HEK293 (cell line): ENCODE results near the gene MAPKAP1.

Experiments used
- PATZ1 ChIP-seq: fragments of 450-650 bp; formaldehyde crosslinking; IDR thresholded peaks from 2 replicates; pipeline ENCODE4 v1.5.1; 2016; ENCODE audit warnings: missing biosample characterization, missing genetic modification characterization
- REPIN1 ChIP-seq: fragments of 450-650 bp; formaldehyde crosslinking; IDR thresholded peaks from 2 replicates; pipeline ENCODE4 v1.5.1; 2017; ENCODE audit warnings: missing biosample characterization, missing genetic modification characterization, low read depth
- ZBTB48 ChIP-seq: fragments of 450-650 bp; formaldehyde crosslinking; IDR thresholded peaks from 2 replicates; pipeline ENCODE4 v1.5.1; 2016; ENCODE audit warnings: missing biosample characterization, missing genetic modification characterization
- ZFHX2 ChIP-seq: fragments of 450-650 bp; formaldehyde crosslinking; conservative IDR thresholded peaks from 2 replicates; pipeline ENCODE4 v1.5.1; 2016; ENCODE audit warnings: missing biosample characterization, missing genetic modification characterization
- ZFP37 ChIP-seq: fragments of 450-650 bp; formaldehyde crosslinking; IDR thresholded peaks from 2 replicates; pipeline ENCODE4 v1.5.1; 2016; ENCODE audit warnings: missing biosample characterization, missing genetic modification characterization
- ZNF16 ChIP-seq: fragments of 450-650 bp; formaldehyde crosslinking; IDR thresholded peaks from 2 replicates; pipeline ENCODE4 v1.5.1; 2016; ENCODE audit warnings: low read depth, missing biosample characterization, missing genetic modification characterization
- ZNF433 ChIP-seq: fragments of 450-650 bp; formaldehyde crosslinking; IDR thresholded peaks from 2 replicates; pipeline ENCODE4 v1.5.1; 2016; ENCODE audit warnings: missing biosample characterization, missing genetic modification characterization, low read depth
- ZNF473 ChIP-seq: fragments of 450-650 bp; formaldehyde crosslinking; IDR thresholded peaks from 2 replicates; pipeline ENCODE4 v1.5.1; 2017; ENCODE audit warnings: missing biosample characterization, missing genetic modification characterization
- TF ChIP-seq, protein P1 (sequence below): fragments of 450-650 bp; formaldehyde crosslinking; IDR thresholded peaks from 2 replicates; pipeline ENCODE4 v1.5.1; 2016; ENCODE audit warnings: missing biosample characterization, missing genetic modification characterization

DNA sequence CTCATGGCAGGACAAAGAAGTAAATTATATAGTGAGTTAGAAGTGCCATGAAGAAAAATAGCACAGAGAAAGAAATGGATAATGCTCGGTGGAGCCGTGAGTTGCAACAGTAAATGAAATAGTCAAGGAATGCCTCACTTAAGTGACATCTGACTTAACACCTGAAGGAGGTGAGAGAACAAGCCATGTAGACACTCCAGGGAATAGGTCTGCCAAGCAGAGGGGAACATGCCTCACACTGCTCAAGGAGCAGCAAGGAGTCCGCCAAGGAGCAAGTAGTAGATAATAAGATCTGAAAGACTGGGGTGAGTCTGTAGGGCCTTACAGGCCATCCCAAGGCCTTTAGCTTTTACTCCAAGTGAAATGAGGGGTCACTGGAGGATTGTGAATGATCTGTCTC lies 21.8 kb downstream of the MAPKAP1 start:
- no peak for TF ChIP-seq ZNF473 (tag by site-specific recombination)
- no peak for TF ChIP-seq REPIN1 (tag by site-specific recombination)
- no peak for TF ChIP-seq PATZ1
- TF ChIP-seq, protein P1, sequence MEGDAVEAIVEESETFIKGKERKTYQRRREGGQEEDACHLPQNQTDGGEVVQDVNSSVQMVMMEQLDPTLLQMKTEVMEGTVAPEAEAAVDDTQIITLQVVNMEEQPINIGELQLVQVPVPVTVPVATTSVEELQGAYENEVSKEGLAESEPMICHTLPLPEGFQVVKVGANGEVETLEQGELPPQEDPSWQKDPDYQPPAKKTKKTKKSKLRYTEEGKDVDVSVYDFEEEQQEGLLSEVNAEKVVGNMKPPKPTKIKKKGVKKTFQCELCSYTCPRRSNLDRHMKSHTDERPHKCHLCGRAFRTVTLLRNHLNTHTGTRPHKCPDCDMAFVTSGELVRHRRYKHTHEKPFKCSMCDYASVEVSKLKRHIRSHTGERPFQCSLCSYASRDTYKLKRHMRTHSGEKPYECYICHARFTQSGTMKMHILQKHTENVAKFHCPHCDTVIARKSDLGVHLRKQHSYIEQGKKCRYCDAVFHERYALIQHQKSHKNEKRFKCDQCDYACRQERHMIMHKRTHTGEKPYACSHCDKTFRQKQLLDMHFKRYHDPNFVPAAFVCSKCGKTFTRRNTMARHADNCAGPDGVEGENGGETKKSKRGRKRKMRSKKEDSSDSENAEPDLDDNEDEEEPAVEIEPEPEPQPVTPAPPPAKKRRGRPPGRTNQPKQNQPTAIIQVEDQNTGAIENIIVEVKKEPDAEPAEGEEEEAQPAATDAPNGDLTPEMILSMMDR (tag by site-specific recombination): no peak
- no peak for TF ChIP-seq ZFHX2
- no peak for TF ChIP-seq ZFP37 (tag by site-specific recombination)
- TF ChIP-seq ZNF16 (tag by site-specific recombination): no peak
- TF ChIP-seq ZBTB48 (tag by site-specific recombination): no peak
- TF ChIP-seq ZNF433 (tag by site-specific recombination): no peak
